SK-N-SH (cell line): ENCODE data around the gene TMEM269. TPM values are rescaled to one million over a fixed set of nuclear protein-coding genes. Genes with fewer than 3 reads are reported as not detected.

Experiments
- CTCF ChIA-PET: fragments of 300-600, 350-600 bp; formaldehyde crosslinking; extraction: SDS; loops from one replicate; lab custom pipeline; 2021; lab: Yijun Ruan, JAX
- POLR2A ChIA-PET: fragments of 350-600 bp; sonication (Branson Sonifier 250); formaldehyde crosslinking; extraction: SDS; loops from one replicate; lab custom pipeline; 2020; ENCODE audit warnings: antibody characterized with exemption, inconsistent platforms; lab: Yijun Ruan, JAX
- DNase-seq: peaks from one replicate; pipeline ENCODE4 v3.0.0; 2012
- H2AFZ ChIP-seq: fragments of 200-600 bp; sonication (generic); 2 replicates; pipeline ENCODE4 v1.8.1; 2016; ENCODE audit warnings: antibody characterized with exemption, mild to moderate bottlenecking, low read depth
- H3F3A ChIP-seq: fragments of 200-600 bp; sonication (generic); replicated peaks from 2 replicates; pipeline ENCODE3; 2016; ENCODE audit warnings: antibody characterized with exemption, mild to moderate bottlenecking; ENCODE audit not compliant: insufficient read depth
- H3K27ac ChIP-seq, 2 experiments: fragments of 200-500 bp in 1 of 2; fragments of 200-600 bp in 1 of 2; sonication (Bioruptor generic) in 1 of 2; sonication (generic), shearing (Covaris generic) in 1 of 2; 2 replicates each; pipeline versions ENCODE4 v1.5.1 to v1.6.1; 2014 to 2016; ENCODE audit warnings: low read depth in 2 of 2, inconsistent platforms in 1 of 2, low read length in 1 of 2, mild to moderate bottlenecking in 1 of 2, mixed read lengths in 1 of 2
- H3K27me3 ChIP-seq: fragments of 200-600 bp; sonication (generic), shearing (Covaris generic); 2 replicates; pipeline ENCODE4 v1.6.1; 2016; ENCODE audit warnings: mixed run types; ENCODE audit not compliant: insufficient read depth
- H3K36me3 ChIP-seq, 2 experiments: fragments of 200-500 bp in 1 of 2; fragments of 200-600 bp in 1 of 2; sonication (Bioruptor generic) in 1 of 2; sonication (generic) in 1 of 2; replicated peaks in 1 of 2; 2 replicates each; pipeline versions ENCODE3 to v1.5.1; 2014 to 2016; ENCODE audit warnings: low read length in 1 of 2, mild to moderate bottlenecking in 1 of 2; ENCODE audit not compliant: insufficient read depth in 2 of 2, control insufficient read depth in 1 of 2
- H3K4me1 ChIP-seq, 2 experiments: fragments of 200-500 bp in 1 of 2; fragments of 200-600 bp in 1 of 2; sonication (Bioruptor generic) in 1 of 2; sonication (generic), shearing (Covaris generic) in 1 of 2; 2 replicates each; pipeline versions ENCODE4 v1.5.1 to v1.6.1; 2014 to 2016; ENCODE audit warnings: low read depth in 1 of 2, low read length in 1 of 2, mixed run types in 1 of 2; ENCODE audit not compliant: insufficient read depth in 2 of 2, control insufficient read depth in 1 of 2
- H3K4me2 ChIP-seq: fragments of 200-600 bp; sonication (generic), shearing (Covaris generic); 2 replicates; pipeline ENCODE4 v1.6.1; 2017; ENCODE audit warnings: mixed run types
- H3K4me3 ChIP-seq, 2 experiments: fragments of 200-500 bp in 1 of 2; fragments of 200-600 bp in 1 of 2; sonication (Bioruptor generic) in 1 of 2; sonication (generic), shearing (Covaris generic) in 1 of 2; 2 replicates each; pipeline versions ENCODE4 v1.5.1 to v1.8.1; 2014 to 2016; ENCODE audit warnings: low read depth in 2 of 2, inconsistent platforms in 1 of 2, low read length in 1 of 2, mild to moderate bottlenecking in 1 of 2, mixed read lengths in 1 of 2, moderate library complexity in 1 of 2
- H3K79me2 ChIP-seq: fragments of 200-600 bp; sonication (generic); 2 replicates; pipeline ENCODE4 v1.8.1; 2017; ENCODE audit warnings: mild to moderate bottlenecking; ENCODE audit not compliant: insufficient read depth
- H3K9ac ChIP-seq: fragments of 200-600 bp; sonication (generic); 2 replicates; pipeline ENCODE4 v1.6.1; 2017; ENCODE audit warnings: mixed run types
- H3K9me2 ChIP-seq: fragments of 200-600 bp; sonication (generic); 2 replicates; pipeline ENCODE4 v1.6.1; 2017; ENCODE audit warnings: mixed run types
- H3K9me3 ChIP-seq: fragments of 200-600 bp; sonication (generic); 2 replicates; pipeline ENCODE4 v1.6.1; 2017; ENCODE audit warnings: mixed run types, mild to moderate bottlenecking, moderate library complexity
- H4K20me1 ChIP-seq: fragments of 200-600 bp; sonication (generic); 2 replicates; pipeline ENCODE4 v1.6.1; 2017; ENCODE audit warnings: mild to moderate bottlenecking, mixed run types; ENCODE audit not compliant: insufficient read depth
- CHD2 ChIP-seq: fragments of 150-350 bp; IDR thresholded peaks from 2 replicates; pipeline ENCODE4 v1.6.1; 2018; ENCODE audit warnings: low read length; ENCODE audit not compliant: partially characterized antibody
- ELF1 ChIP-seq: IDR thresholded peaks from 2 replicates; pipeline ENCODE4 v1.4.0; 2012
- FOXJ3 ChIP-seq: sonication (generic); formaldehyde crosslinking; IDR thresholded peaks from 2 replicates; pipeline ENCODE4 v1.5.1; 2020; ENCODE audit warnings: mild to moderate bottlenecking, missing genetic modification reagents
- FOXM1 ChIP-seq: IDR thresholded peaks from 2 replicates; pipeline ENCODE4 v1.4.0; 2012; ENCODE audit warnings: low read depth, mild to moderate bottlenecking
- GABPA ChIP-seq: IDR thresholded peaks from 2 replicates; pipeline ENCODE4 v1.4.0; 2012; ENCODE audit warnings: low read depth, mild to moderate bottlenecking
- JUND ChIP-seq: IDR thresholded peaks from 2 replicates; pipeline ENCODE4 v1.4.0; 2012
- MXI1 ChIP-seq: IDR thresholded peaks from 2 replicates; pipeline ENCODE4 v1.6.1; 2012; ENCODE audit warnings: mild to moderate bottlenecking, low read depth, low read length, improper control_type of control experiment
- PBX3 ChIP-seq: IDR thresholded peaks from 2 replicates; pipeline ENCODE4; 2012
- POLR2AphosphoS5 ChIP-seq: IDR thresholded peaks from 2 replicates; pipeline ENCODE4 v1.6.1; 2012; ENCODE audit warnings: low read depth, low read length
- RAD21 ChIP-seq: IDR thresholded peaks from 2 replicates; pipeline ENCODE4 v1.6.1; 2012; ENCODE audit warnings: mild to moderate bottlenecking, low read length
- RXRA ChIP-seq: IDR thresholded peaks from 2 replicates; pipeline ENCODE4 v1.4.0; 2012; ENCODE audit warnings: low read depth, mild to moderate bottlenecking, borderline replicate concordance
- SIN3A ChIP-seq: IDR thresholded peaks from 2 replicates; pipeline ENCODE4 v1.6.1; 2012; ENCODE audit warnings: low read depth, mild to moderate bottlenecking, low read length, moderate library complexity, borderline replicate concordance
- SMC3 ChIP-seq: IDR thresholded peaks from 2 replicates; pipeline ENCODE4 v1.6.1; 2012; ENCODE audit warnings: low read depth, low read length, improper control_type of control experiment
- TAF1 ChIP-seq: IDR thresholded peaks from 2 replicates; pipeline ENCODE4 v1.6.1; 2012; ENCODE audit warnings: low read depth, mild to moderate bottlenecking, low read length, moderate library complexity, borderline replicate concordance
- TCF12 ChIP-seq: IDR thresholded peaks from 2 replicates; pipeline ENCODE4 v1.4.0; 2012
- TEAD4 ChIP-seq: IDR thresholded peaks from 2 replicates; pipeline ENCODE4 v1.4.0; 2012; ENCODE audit warnings: mild to moderate bottlenecking, borderline replicate concordance; ENCODE audit not compliant: insufficient read depth
- WGBS: methylation state at CpG from one replicate; pipeline ENCODE4 v1.1.6; 2017; ENCODE audit warnings: low lambda C conversion rate; 5-methylcytosine and 5-hydroxymethylcytosine counted together
- polyA plus RNA-seq, 3 experiments: library from polyadenylated mRNA; depleted of rRNA; stranded (reverse); fragments of >200 nt; gene quantifications; 2 replicates each; pipeline ENCODE4 v1.2.3, GENCODE V29; 2012
- TF ChIP-seq, protein P1 (sequence below): IDR thresholded peaks from 2 replicates; pipeline ENCODE4 v1.4.0; 2012; ENCODE audit warnings: low read depth
- TF ChIP-seq, protein P2 (sequence below): fragments of 200-600 bp; sonication (generic); IDR thresholded peaks from 2 replicates; pipeline ENCODE4 v1.6.1; 2017; ENCODE audit warnings: antibody characterized with exemption, mild to moderate bottlenecking, moderate library complexity
- TF ChIP-seq, protein P3 (sequence below): IDR thresholded peaks from 2 replicates; pipeline ENCODE4 v1.4.0; 2012; ENCODE audit warnings: low read depth, borderline replicate concordance
- TF ChIP-seq, protein P4 (sequence below): fragments of 150-350 bp; IDR thresholded peaks from 2 replicates; pipeline ENCODE4 v1.6.1; 2017; ENCODE audit warnings: antibody characterized with exemption, low read length, low read depth, borderline replicate concordance

The TMEM269 gene
- polyA plus RNA-seq, 1 of the 3 experiments (the other 2 are of a cell fraction) = 0.05 TPM

- no peak overlapping the region for H3K27ac ChIP-seq
- no peak for DNase-seq
- H3K4me2 ChIP-seq = no peak overlapping the region
- peaks cover 4 to 8% of the 10 kb centered on the region in 2 experiments for H3K36me3 ChIP-seq
- no peak overlapping the region for H2AFZ ChIP-seq
- ChIA-PET CTCF (interaction anchor here (0.7 to 1.3 kb wide), 2 partner anchors 60 to 236 kb away, joined by 3 read pairs; no protein-coding TSS in a partner anchor), POLR2A (interaction anchor here (0.8 to 5.4 kb wide), 2 partner anchors 8 to 20 kb away, joined by 3 to 26 read pairs; partner anchors contain the start of gene ZNF691)
- H3K79me2 ChIP-seq = no peaks in the 10 kb centered on the region
- H4K20me1 ChIP-seq = no peaks in the 10 kb centered on the region
- H3K9me3 ChIP-seq = no peaks in the 10 kb centered on the region
- 67% methylated on average over 3 of the region's 3 CpGs for WGBS
- H3K27me3 ChIP-seq = no peaks in the 10 kb centered on the region
- no peak overlapping the region for H3K9ac ChIP-seq
- no peaks in the 10 kb centered on the region for H3K9me2 ChIP-seq
- TF ChIP-seq CHD2 = no peak
- TF ChIP-seq JUND = no peak
- no peak for TF ChIP-seq RXRA
- TF ChIP-seq TEAD4 = no peak
- TF ChIP-seq, protein P1, sequence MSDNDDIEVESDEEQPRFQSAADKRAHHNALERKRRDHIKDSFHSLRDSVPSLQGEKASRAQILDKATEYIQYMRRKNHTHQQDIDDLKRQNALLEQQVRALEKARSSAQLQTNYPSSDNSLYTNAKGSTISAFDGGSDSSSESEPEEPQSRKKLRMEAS = no peak
- no peak for TF ChIP-seq SIN3A
- no peak for TF ChIP-seq POLR2AphosphoS5
- no peak for TF ChIP-seq FOXJ3
- no peak for TF ChIP-seq MXI1
- H3K4me3 ChIP-seq = no peak overlapping the region
- H3K4me1 ChIP-seq = peaks cover 0 to 6% of the 10 kb centered on the region in 2 experiments; a peak in 1 of 4 replicates
- no peaks in the 10 kb centered on the region for H3F3A ChIP-seq
Observed at GRCh38 chr1:42837709-42838108, 52.9 kb downstream of the TMEM269 start.

- Histone ChIP-seq H3K36me3 (peaks cover 0 to 9% of the 10 kb centered on the region in 2 experiments), H3K27me3 (no peaks in the 10 kb centered on the region), H3K4me1 (peaks cover 0 to 6% of the 10 kb centered on the region in 2 experiments; a peak in 1 of 4 replicates), H3K79me2 (no peaks in the 10 kb centered on the region), H3K4me2 (no peak overlapping the region), H3K9me2 (no peaks in the 10 kb centered on the region), H3F3A (no peaks in the 10 kb centered on the region), H3K4me3 (no peak overlapping the region), H3K9me3 (no peaks in the 10 kb centered on the region), H3K9ac (no peak overlapping the region), H2AFZ (no peak overlapping the region), H3K27ac (no peak overlapping the region), H4K20me1 (no peaks in the 10 kb centered on the region)
- DNase-seq = no peak
- ChIA-PET POLR2A (interaction anchor here (0.8 to 5.4 kb wide), 3 partner anchors 7 to 72 kb away, joined by 3 to 26 read pairs (median 3); partner anchors contain the start of genes C1orf50, P3H1 and ZNF691), CTCF (interaction anchor here (0.6 to 1.3 kb wide), 2 partner anchors 8 to 61 kb away, joined by 3 read pairs; partner anchors contain the start of gene ZNF691)
- 87% methylated on average over 7 of the region's 7 CpGs for WGBS
- TF ChIP-seq, protein P2, sequence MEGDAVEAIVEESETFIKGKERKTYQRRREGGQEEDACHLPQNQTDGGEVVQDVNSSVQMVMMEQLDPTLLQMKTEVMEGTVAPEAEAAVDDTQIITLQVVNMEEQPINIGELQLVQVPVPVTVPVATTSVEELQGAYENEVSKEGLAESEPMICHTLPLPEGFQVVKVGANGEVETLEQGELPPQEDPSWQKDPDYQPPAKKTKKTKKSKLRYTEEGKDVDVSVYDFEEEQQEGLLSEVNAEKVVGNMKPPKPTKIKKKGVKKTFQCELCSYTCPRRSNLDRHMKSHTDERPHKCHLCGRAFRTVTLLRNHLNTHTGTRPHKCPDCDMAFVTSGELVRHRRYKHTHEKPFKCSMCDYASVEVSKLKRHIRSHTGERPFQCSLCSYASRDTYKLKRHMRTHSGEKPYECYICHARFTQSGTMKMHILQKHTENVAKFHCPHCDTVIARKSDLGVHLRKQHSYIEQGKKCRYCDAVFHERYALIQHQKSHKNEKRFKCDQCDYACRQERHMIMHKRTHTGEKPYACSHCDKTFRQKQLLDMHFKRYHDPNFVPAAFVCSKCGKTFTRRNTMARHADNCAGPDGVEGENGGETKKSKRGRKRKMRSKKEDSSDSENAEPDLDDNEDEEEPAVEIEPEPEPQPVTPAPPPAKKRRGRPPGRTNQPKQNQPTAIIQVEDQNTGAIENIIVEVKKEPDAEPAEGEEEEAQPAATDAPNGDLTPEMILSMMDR = no peak
- TF ChIP-seq FOXM1 = no peak
- no peak for TF ChIP-seq SMC3
- no peak for TF ChIP-seq GABPA
- TF ChIP-seq, protein P3, sequence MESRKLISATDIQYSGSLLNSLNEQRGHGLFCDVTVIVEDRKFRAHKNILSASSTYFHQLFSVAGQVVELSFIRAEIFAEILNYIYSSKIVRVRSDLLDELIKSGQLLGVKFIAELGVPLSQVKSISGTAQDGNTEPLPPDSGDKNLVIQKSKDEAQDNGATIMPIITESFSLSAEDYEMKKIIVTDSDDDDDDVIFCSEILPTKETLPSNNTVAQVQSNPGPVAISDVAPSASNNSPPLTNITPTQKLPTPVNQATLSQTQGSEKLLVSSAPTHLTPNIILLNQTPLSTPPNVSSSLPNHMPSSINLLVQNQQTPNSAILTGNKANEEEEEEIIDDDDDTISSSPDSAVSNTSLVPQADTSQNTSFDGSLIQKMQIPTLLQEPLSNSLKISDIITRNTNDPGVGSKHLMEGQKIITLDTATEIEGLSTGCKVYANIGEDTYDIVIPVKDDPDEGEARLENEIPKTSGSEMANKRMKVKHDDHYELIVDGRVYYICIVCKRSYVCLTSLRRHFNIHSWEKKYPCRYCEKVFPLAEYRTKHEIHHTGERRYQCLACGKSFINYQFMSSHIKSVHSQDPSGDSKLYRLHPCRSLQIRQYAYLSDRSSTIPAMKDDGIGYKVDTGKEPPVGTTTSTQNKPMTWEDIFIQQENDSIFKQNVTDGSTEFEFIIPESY = no peak
- TF ChIP-seq PBX3 = no peak
- TF ChIP-seq SIN3A = no peak
- TF ChIP-seq, protein P4, sequence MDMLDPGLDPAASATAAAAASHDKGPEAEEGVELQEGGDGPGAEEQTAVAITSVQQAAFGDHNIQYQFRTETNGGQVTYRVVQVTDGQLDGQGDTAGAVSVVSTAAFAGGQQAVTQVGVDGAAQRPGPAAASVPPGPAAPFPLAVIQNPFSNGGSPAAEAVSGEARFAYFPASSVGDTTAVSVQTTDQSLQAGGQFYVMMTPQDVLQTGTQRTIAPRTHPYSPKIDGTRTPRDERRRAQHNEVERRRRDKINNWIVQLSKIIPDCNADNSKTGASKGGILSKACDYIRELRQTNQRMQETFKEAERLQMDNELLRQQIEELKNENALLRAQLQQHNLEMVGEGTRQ = no peak
- no peak for TF ChIP-seq ELF1
- no peak for TF ChIP-seq TCF12
- TF ChIP-seq TAF1 = no peak
- no peak for TF ChIP-seq RAD21
- TF ChIP-seq TEAD4 = no peak
- TF ChIP-seq, protein P1 = no peak
Observed at GRCh38 chr1:42838482-42839190, 53.8 kb downstream of the TMEM269 start.
